Common myeloid progenitor, CD34-positive (primary cell): ENCODE measurements around the gene MT1A.

Source experiments
- CTCF ChIA-PET: fragments of 350-600 bp; sonication (Branson Sonifier 250); formaldehyde crosslinking; loops from one replicate; lab custom pipeline; 2021; ENCODE audit warnings: antibody characterized with exemption; lab: Charles Lee
- POLR2A ChIA-PET: fragments of 350-600 bp; sonication (Branson Sonifier 250); formaldehyde crosslinking; loops from one replicate; lab custom pipeline; 2021; ENCODE audit warnings: antibody characterized with exemption; lab: Charles Lee
- DNase-seq, 3 donors: peaks; one replicate each; pipeline versions ENCODE4 v3.0.0 to v3.0.0-alpha.2; 2013
- H3K27ac ChIP-seq, 2 experiments: 1 replicate in 1 of 2; 2 replicates in 1 of 2; pipeline ENCODE4 v1.7.0; 2013; ENCODE audit warnings: inconsistent platforms in 2 of 2, low read length in 2 of 2, mild to moderate bottlenecking in 2 of 2, low read depth in 1 of 2, moderate library complexity in 1 of 2; ENCODE audit not compliant: severe bottlenecking in 2 of 2, insufficient read depth in 1 of 2, poor library complexity in 1 of 2
- H3K27me3 ChIP-seq, 5 experiments: replicated peaks in 2 of 5; 1 replicate in 3 of 5; 2 replicates in 2 of 5; pipeline versions ENCODE4 v1.6.1 to v1.7.0; 2013; ENCODE audit warnings: low read length in 4 of 5, mild to moderate bottlenecking in 2 of 5, moderate library complexity in 2 of 5, inconsistent platforms in 1 of 5; ENCODE audit not compliant: insufficient read depth in 5 of 5, control insufficient read depth in 4 of 5
- H3K36me3 ChIP-seq, 4 experiments: 1 replicate in 2 of 4; 2 replicates in 2 of 4; pipeline versions ENCODE4 v1.6.1 to v1.7.0; 2013; ENCODE audit warnings: low read length in 3 of 4, control low read depth in 1 of 4, mild to moderate bottlenecking in 1 of 4; ENCODE audit not compliant: control insufficient read depth in 4 of 4, insufficient read depth in 4 of 4
- H3K4me1 ChIP-seq, 4 experiments: 1 replicate in 3 of 4; 2 replicates in 1 of 4; pipeline versions ENCODE4 v1.6.1 to v1.7.1; 2013; ENCODE audit warnings: low read length in 3 of 4, mild to moderate bottlenecking in 3 of 4, control low read depth in 1 of 4, inconsistent platforms in 1 of 4, moderate library complexity in 1 of 4; ENCODE audit not compliant: control insufficient read depth in 4 of 4, insufficient read depth in 4 of 4; ENCODE audit errors: control extremely low read depth in 1 of 4
- H3K4me3 ChIP-seq, 7 experiments: 1 replicate in 4 of 7; 2 replicates in 3 of 7; pipeline versions ENCODE4 v1.5.1 to v1.7.0; 2013; ENCODE audit warnings: mild to moderate bottlenecking in 7 of 7, low read length in 6 of 7, moderate library complexity in 6 of 7, inconsistent platforms in 2 of 7, low read depth in 2 of 7, control low read depth in 1 of 7; ENCODE audit not compliant: insufficient read depth in 4 of 7, control insufficient read depth in 1 of 7; ENCODE audit errors: extremely low read depth in 1 of 7
- H3K9me3 ChIP-seq, 5 experiments: 1 replicate in 4 of 5; 2 replicates in 1 of 5; pipeline versions ENCODE4 v1.6.1 to v1.7.1; 2013; ENCODE audit warnings: low read length in 4 of 5, mild to moderate bottlenecking in 2 of 5, inconsistent platforms in 1 of 5, low read depth in 1 of 5, moderate library complexity in 1 of 5; ENCODE audit not compliant: control insufficient read depth in 4 of 5, insufficient read depth in 2 of 5; ENCODE audit errors: control extremely low read depth in 1 of 5
- WGBS: methylation state at CpG from one replicate; pipeline ENCODE4 v1.1.5; 2013; ENCODE audit not compliant: insufficient coverage; 5-methylcytosine and 5-hydroxymethylcytosine counted together

MT1A gene

GRCh38 chr16:56623637-56624036 is 14.8 kb upstream of the MT1A start:
- no peak for DNase-seq
- Histone ChIP-seq H3K27me3 (peaks cover 0 to 59% (median 26%) of the 10 kb centered on the region in 5 experiments), H3K9me3 (no peaks in the 10 kb centered on the region), H3K4me3 (no peak overlapping the region), H3K27ac (no peak overlapping the region), H3K4me1 (peaks cover 0 to 15% (median 7%) of the 10 kb centered on the region in 4 experiments), H3K36me3 (no peaks in the 10 kb centered on the region)
- no CpG with 5 or more reads among the region's 2 CpGs for WGBS
- CTCF ChIA-PET: interaction anchor here (0.9 to 2.0 kb wide), 6 partner anchors 10 to 23 kb away, joined by 3 to 7 read pairs (median 4); no protein-coding TSS in a partner anchor
- POLR2A ChIA-PET: interaction anchor here (0.7 kb wide), 1 partner anchor 1900 kb away, joined by 3 read pairs; no protein-coding TSS in a partner anchor

GRCh38 chr16:56625140-56625942 is 13.1 kb upstream of the MT1A start, which contains the start of gene MT1E:
TSS of gene MT1E (plus strand) at chr16:56625781. CDS start at chr16:56625852, 71 bp downstream.
- 4% methylated on average over 60 of the region's 62 CpGs for WGBS
- Histone ChIP-seq H3K9me3 (no peaks in the 10 kb centered on the region), H3K36me3 (no peaks in the 10 kb centered on the region), H3K4me1 (peaks cover 0 to 15% (median 7%) of the 10 kb centered on the region in 4 experiments), H3K27me3 (peaks cover 5 to 63% (median 29%) of the 10 kb centered on the region in 5 experiments), H3K4me3 (peak within 1 kb of the TSS in 6 of 7 experiments; percentile 25 to 69 (median 54)), H3K27ac (no peak within 1 kb of the TSS)
- CTCF ChIA-PET: interaction anchor here (0.7 to 0.9 kb wide), 2 partner anchors 18 to 42 kb away, joined by 3 read pairs; no protein-coding TSS in a partner anchor
- peak; percentile 43 to 77 (median 69) for DNase-seq
- POLR2A ChIA-PET: interaction anchor here (0.6 kb wide), 1 partner anchor 10 kb away, joined by 4 read pairs; no protein-coding TSS in a partner anchor

- H3K9me3 ChIP-seq: no peaks in the 10 kb centered on the region
- no peaks in the 10 kb centered on the region for H3K36me3 ChIP-seq
- H3K27me3 ChIP-seq: peaks cover 5 to 71% (median 36%) of the 10 kb centered on the region in 5 experiments
- POLR2A ChIA-PET: interaction anchor here (0.6 kb wide), 1 partner anchor 11 kb away, joined by 4 read pairs; no protein-coding TSS in a partner anchor
- H3K27ac ChIP-seq: no peak overlapping the region
- H3K4me3 ChIP-seq: peak overlapping the region in 5 of 7 experiments; percentile 25 to 69 (median 64)
- 11% methylated on average over 10 of the region's 16 CpGs for WGBS
- no peak for DNase-seq
- peaks cover 0 to 15% (median 7%) of the 10 kb centered on the region in 4 experiments for H3K4me1 ChIP-seq
- CTCF ChIA-PET: interaction anchor here (0.7 to 0.9 kb wide), 3 partner anchors 18 to 1099 kb away, joined by 3 read pairs; no protein-coding TSS in a partner anchor
These were observed 12.4 kb upstream of the MT1A start for GRCh38 chr16:56625943-56626654.

- no peak for DNase-seq
- CTCF ChIA-PET: interaction anchor here (0.9 kb wide), 1 partner anchor 1098 kb away, joined by 3 read pairs; no protein-coding TSS in a partner anchor
These were observed 11.8 kb upstream of the MT1A start for GRCh38 chr16:56626685-56627084.

DNA sequence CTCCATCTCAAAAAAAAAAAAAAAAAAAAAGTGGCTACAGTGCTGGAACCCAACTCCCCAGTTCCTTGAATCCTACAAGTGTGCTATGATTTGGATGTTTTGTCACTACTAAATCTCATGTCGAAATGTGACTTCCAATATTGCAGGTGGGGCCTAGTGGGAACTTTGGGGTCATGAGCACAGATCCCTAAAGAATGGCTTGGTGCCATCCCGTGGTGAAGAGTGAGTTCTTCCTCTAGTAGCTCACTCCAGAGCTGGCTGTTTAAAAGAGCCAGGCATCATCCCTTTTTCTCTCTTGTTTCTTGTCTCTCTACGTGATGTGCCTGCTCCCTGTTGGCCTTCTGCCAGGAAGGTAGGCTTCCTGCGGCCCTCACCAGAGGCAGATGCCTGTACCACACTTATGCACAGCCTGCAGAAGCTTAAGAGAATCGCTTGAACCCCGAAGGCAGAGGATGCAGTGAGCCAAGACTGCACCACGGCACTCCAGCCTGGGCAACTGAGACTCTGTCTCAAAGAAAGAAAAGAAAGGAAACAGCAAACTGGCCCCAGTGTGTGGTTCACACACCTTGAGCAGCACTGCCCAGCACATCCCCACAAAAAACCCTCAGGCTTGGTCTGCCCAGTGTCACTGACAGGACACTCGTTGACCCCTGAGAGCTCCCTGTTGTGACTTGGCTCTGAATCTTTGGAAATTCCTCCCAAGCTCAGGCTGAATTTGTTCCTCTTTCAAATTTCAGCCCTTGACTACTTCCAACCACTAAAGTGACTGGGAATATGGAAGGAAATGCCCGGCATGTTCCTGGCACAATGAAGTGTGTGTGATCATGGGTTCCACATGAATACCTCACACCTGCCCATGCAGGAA is 9.7 kb upstream of the MT1A start:
- H3K27me3 ChIP-seq: peaks cover 9 to 92% (median 50%) of the 10 kb centered on the region in 5 experiments
- 85% methylated on average over 6 of the region's 9 CpGs for WGBS

More at GRCh38 chr16:56626685-56627084, 11.8 kb upstream of the MT1A start:
- Histone ChIP-seq H3K4me3 (no peak overlapping the region), H3K27ac (no peak overlapping the region), H3K27me3 (peaks cover 9 to 77% (median 41%) of the 10 kb centered on the region in 5 experiments), H3K4me1 (peaks cover 0 to 15% (median 7%) of the 10 kb centered on the region in 4 experiments), H3K36me3 (no peaks in the 10 kb centered on the region), H3K9me3 (no peaks in the 10 kb centered on the region)
- WGBS: 65% methylated on average over 3 of the region's 7 CpGs
- POLR2A ChIA-PET: interaction anchor here (0.6 kb wide), 1 partner anchor 53 kb away, joined by 3 read pairs; no protein-coding TSS in a partner anchor

DNA sequence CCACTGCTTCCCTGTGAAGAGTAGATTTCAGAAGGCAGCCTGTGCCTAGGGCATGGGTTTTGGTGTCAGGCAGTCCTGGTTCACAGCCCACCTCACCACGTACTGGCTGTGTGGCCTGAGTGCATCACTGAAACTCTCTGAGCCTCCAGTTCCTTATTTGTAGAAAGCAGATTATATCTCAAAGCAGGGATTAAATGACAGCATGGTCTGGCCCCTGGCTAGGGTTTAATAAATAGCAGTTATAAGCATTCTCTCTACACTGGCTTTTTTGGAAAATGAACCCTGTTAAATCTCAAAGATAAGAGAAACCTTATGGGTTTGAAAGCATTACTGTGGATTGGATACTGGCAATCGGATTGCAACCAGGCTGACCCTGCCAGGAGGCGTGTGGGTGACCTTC is 8.9 kb upstream of the MT1A start:
- DNase-seq: no peak
- Histone ChIP-seq H3K9me3 (no peaks in the 10 kb centered on the region), H3K27ac (no peak overlapping the region), H3K4me1 (peaks cover 0 to 26% (median 14%) of the 10 kb centered on the region in 4 experiments), H3K4me3 (no peak overlapping the region), H3K36me3 (no peaks in the 10 kb centered on the region), H3K27me3 (peaks cover 9 to 94% (median 50%) of the 10 kb centered on the region in 5 experiments)
- 82% methylated on average over 2 of the region's 3 CpGs for WGBS
- ChIA-PET POLR2A (interaction anchor here (1.0 kb wide), 1 partner anchor 9 kb away, joined by 3 read pairs; the partner anchor contains the start of gene MT1A), CTCF (interaction anchor here (1.1 to 2.0 kb wide), 3 partner anchors 17 to 25 kb away, joined by 3 to 5 read pairs (median 3); partner anchors contain the start of gene MT2A)

More for the DNA sequence above, 9.7 kb upstream of the MT1A start:
- Histone ChIP-seq H3K36me3 (no peaks in the 10 kb centered on the region), H3K27ac (no peak overlapping the region), H3K4me3 (no peak overlapping the region), H3K9me3 (no peaks in the 10 kb centered on the region), H3K4me1 (peaks cover 0 to 26% (median 14%) of the 10 kb centered on the region in 4 experiments)
- POLR2A ChIA-PET: interaction anchor here (1.0 kb wide), 1 partner anchor 9 kb away, joined by 3 read pairs; the partner anchor contains the start of gene MT1A
- CTCF ChIA-PET: interaction anchor here (1.1 to 1.3 kb wide), 2 partner anchors 21 to 24 kb away, joined by 3 read pairs; partner anchors contain the start of gene MT2A
- no peak for DNase-seq
